ENCODE measurements around the gene RNF168. TPM values are rescaled to one million over a fixed set of nuclear protein-coding genes. Genes with fewer than 3 reads are reported as not detected.
"Not testable (repeated sequence)": the region's sequence is repeated elsewhere in the genome, so short reads cannot be mapped to it uniquely, and the experiment has no call there.

Gene RNF168
- total RNA-seq, 1 experiment from 2014 or later: 35.4 TPM

DNA sequence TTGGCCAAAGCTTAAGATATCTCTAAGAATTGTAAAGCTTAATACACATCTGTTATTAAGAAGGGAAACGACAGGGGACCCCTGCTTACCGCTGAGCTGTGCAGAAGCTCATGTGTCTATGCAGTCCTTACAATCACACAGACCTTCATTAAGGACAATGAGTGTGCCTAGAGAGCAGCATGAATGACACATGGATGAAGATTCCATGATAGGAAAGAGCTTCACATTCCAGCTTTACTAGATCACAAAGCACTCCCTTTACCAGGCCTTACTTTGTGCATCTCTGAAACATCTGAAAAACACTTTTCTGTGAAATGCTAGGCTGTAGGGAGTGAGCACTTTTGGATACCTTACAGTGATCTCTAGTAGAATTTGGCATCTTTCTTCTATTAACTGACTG lies 32.0 kb downstream of the RNF168 start:
- no peaks in the 10 kb centered on the region; the same call in 1 of the 2 replicates for H3K4me1 ChIP-seq (ENCODE audit: low read length)
- no peak overlapping the region for H3K4me2 ChIP-seq (ENCODE audit: low read depth, low read length, poor library complexity, severe bottlenecking)
- peaks cover 71% of the 10 kb centered on the region for H3K36me3 ChIP-seq (ENCODE audit: insufficient read depth, low read length)
- H2AFZ ChIP-seq (ENCODE audit: low read length): no peak overlapping the region
- H3K27ac ChIP-seq (ENCODE audit: low read length): no peak overlapping the region
- H3K9ac ChIP-seq (ENCODE audit: low read length): no peak overlapping the region
- no peaks in the 10 kb centered on the region for H4K20me1 ChIP-seq (ENCODE audit: insufficient read depth, low read depth, low read length)
- H3K4me3 ChIP-seq (ENCODE audit: low read length): no peak overlapping the region
- H3K9me2 ChIP-seq (replicated peaks; ENCODE audit: insufficient read depth, low read length): no peaks in the 10 kb centered on the region
- DNase-seq: no peak
- peaks cover 69% of the 10 kb centered on the region for H3K79me2 ChIP-seq (ENCODE audit: low read length)
- no peaks in the 10 kb centered on the region for H3K27me3 ChIP-seq (ENCODE audit: low read length)
- no peaks in the 10 kb centered on the region for H3K9me3 ChIP-seq (ENCODE audit: low read length)

DNA sequence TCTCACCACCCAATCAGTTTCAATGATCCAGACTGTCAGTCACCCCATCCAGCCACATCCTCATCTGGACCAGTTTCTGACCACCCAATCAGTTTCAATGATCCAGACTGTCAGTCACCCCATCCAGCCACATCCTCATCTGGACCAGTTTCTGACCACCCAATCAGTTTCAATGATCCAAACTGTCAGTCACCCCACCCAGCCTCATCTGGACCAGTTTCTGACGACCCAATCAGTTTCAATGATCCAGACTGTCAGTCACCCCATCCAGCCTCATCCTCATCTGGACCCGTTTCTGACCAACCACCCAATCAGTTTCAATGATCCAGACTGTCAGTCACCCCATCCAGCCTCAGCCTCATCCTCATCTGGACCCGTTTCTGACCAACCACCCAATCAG lies 33.4 kb downstream of the RNF168 start:
- H3K27me3 ChIP-seq (ENCODE audit: low read length); H3K27ac ChIP-seq (ENCODE audit: low read length); H3K4me2 ChIP-seq (ENCODE audit: low read depth, low read length, poor library complexity, severe bottlenecking); DNase-seq; H3K9me3 ChIP-seq (ENCODE audit: low read length); H3K4me3 ChIP-seq (ENCODE audit: low read length); H3K9me2 ChIP-seq (replicated peaks; ENCODE audit: insufficient read depth, low read length); H3K4me1 ChIP-seq (ENCODE audit: low read length); H4K20me1 ChIP-seq (ENCODE audit: insufficient read depth, low read depth, low read length); H2AFZ ChIP-seq (ENCODE audit: low read length); H3K9ac ChIP-seq (ENCODE audit: low read length): not testable (repeated sequence)
- Histone ChIP-seq H3K79me2 (ENCODE audit: low read length) (peaks cover 70% of the 10 kb centered on the region), H3K36me3 (ENCODE audit: insufficient read depth, low read length) (peaks cover 66% of the 10 kb centered on the region)

DNA sequence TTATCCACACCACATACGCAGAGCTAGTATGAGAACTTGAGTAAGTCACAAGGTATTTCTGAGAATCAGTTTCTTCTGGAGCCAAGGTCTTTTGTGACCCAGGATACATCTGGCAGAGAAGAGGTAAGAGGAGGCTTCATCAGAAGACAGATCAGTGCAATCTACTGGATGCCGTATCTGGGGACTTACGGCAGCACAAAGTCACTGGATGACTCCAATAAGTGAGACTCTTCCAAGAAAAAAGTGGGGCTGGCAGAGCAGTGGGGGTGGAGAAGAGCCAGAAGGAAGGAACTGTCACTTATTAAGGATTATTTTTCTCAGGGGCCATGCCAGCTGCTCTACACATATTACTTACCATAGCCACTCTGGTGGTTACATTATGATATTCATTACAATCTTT lies 39.8 kb downstream of the RNF168 start:
- no peak for DNase-seq
- peaks cover 24% of the 10 kb centered on the region for H3K79me2 ChIP-seq (ENCODE audit: low read length)
- no peak overlapping the region for H3K27ac ChIP-seq (ENCODE audit: low read length)
- no peak overlapping the region for H2AFZ ChIP-seq (ENCODE audit: low read length)
- no peaks in the 10 kb centered on the region for H3K27me3 ChIP-seq (ENCODE audit: low read length)
- peaks cover 18% of the 10 kb centered on the region for H3K36me3 ChIP-seq (ENCODE audit: insufficient read depth, low read length)
- peaks cover 3% of the 10 kb centered on the region; the same call in 1 of the 2 replicates for H3K9me2 ChIP-seq (replicated peaks; ENCODE audit: insufficient read depth, low read length)
- no peak overlapping the region for H3K4me3 ChIP-seq (ENCODE audit: low read length)
- no peaks in the 10 kb centered on the region for H4K20me1 ChIP-seq (ENCODE audit: insufficient read depth, low read depth, low read length)
- H3K4me2 ChIP-seq (ENCODE audit: low read depth, low read length, poor library complexity, severe bottlenecking): no peak overlapping the region
- no peak overlapping the region for H3K9ac ChIP-seq (ENCODE audit: low read length)
- no peaks in the 10 kb centered on the region for H3K4me1 ChIP-seq (ENCODE audit: low read length)
- H3K9me3 ChIP-seq (ENCODE audit: low read length): no peaks in the 10 kb centered on the region

DNA sequence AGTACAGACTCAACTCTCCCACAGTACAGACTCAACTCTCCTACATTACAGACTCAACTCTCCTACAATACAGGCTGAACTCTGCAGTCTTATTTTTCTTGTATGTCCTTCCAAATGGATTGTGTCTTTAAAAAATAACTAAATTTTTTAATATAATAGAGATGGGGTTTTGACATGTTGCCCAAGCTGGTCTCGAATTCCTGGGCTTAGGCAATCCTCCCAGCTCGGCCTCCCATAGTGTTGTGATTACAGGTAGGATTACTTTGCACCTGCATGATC lies 40.2 kb downstream of the RNF168 start:
- H3K9ac ChIP-seq (ENCODE audit: low read length): no peak overlapping the region
- peaks cover 14% of the 10 kb centered on the region for H3K36me3 ChIP-seq (ENCODE audit: insufficient read depth, low read length)
- H3K79me2 ChIP-seq (ENCODE audit: low read length): peaks cover 21% of the 10 kb centered on the region
- no peak overlapping the region for H3K27ac ChIP-seq (ENCODE audit: low read length)
- H3K27me3 ChIP-seq (ENCODE audit: low read length): no peaks in the 10 kb centered on the region
- no peak for DNase-seq
- H4K20me1 ChIP-seq (ENCODE audit: insufficient read depth, low read depth, low read length): no peaks in the 10 kb centered on the region
- peaks cover 3% of the 10 kb centered on the region; the same call in 1 of the 2 replicates for H3K9me2 ChIP-seq (replicated peaks; ENCODE audit: insufficient read depth, low read length)
- no peak overlapping the region for H3K4me2 ChIP-seq (ENCODE audit: low read depth, low read length, poor library complexity, severe bottlenecking)
- H3K4me1 ChIP-seq (ENCODE audit: low read length): no peaks in the 10 kb centered on the region
- H3K4me3 ChIP-seq (ENCODE audit: low read length): no peak overlapping the region
- H3K9me3 ChIP-seq (ENCODE audit: low read length): no peaks in the 10 kb centered on the region
- no peak overlapping the region for H2AFZ ChIP-seq (ENCODE audit: low read length)

DNA sequence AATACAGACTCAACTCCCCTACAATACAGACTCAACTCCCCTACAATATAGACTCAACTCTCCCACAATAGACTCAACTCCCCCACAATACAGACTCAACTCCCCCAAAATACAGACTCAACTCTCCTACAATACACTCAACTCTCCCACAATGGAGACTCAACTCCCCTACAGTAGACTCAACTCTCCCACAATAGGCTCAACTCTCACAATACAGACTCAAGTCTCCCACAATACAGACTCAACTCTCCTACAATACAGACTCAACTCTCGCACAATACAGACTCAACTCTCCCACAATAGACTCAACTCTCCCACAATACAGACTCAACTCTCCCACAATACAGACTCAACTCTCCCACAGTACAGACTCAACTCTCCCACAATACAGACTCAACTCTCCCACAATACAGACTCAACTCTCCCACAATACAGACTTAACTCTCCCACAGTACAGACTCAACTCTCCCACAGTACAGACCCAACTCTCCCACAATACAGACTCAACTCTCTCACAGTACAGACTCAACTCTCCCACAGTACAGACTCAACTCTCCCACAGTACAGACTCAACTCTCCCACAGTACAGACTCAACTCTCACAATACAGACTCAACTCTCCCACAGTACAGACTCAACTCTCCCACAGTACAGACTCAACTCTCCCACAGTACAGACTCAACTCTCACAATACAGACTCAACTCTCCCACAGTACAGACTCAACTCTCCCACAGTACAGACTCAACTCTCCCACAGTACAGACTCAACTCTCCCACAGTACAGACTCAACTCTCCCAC lies 40.7 kb downstream of the RNF168 start:
- Histone ChIP-seq H3K79me2 (ENCODE audit: low read length) (peaks cover 17% of the 10 kb centered on the region), H3K36me3 (ENCODE audit: insufficient read depth, low read length) (peaks cover 10% of the 10 kb centered on the region)
- H2AFZ ChIP-seq (ENCODE audit: low read length); H3K27ac ChIP-seq (ENCODE audit: low read length); H3K9me3 ChIP-seq (ENCODE audit: low read length); H3K4me1 ChIP-seq (ENCODE audit: low read length); H4K20me1 ChIP-seq (ENCODE audit: insufficient read depth, low read depth, low read length); H3K9ac ChIP-seq (ENCODE audit: low read length); H3K4me3 ChIP-seq (ENCODE audit: low read length); H3K27me3 ChIP-seq (ENCODE audit: low read length); H3K9me2 ChIP-seq (replicated peaks; ENCODE audit: insufficient read depth, low read length); DNase-seq; H3K4me2 ChIP-seq (ENCODE audit: low read depth, low read length, poor library complexity, severe bottlenecking): not testable (repeated sequence)

DNA sequence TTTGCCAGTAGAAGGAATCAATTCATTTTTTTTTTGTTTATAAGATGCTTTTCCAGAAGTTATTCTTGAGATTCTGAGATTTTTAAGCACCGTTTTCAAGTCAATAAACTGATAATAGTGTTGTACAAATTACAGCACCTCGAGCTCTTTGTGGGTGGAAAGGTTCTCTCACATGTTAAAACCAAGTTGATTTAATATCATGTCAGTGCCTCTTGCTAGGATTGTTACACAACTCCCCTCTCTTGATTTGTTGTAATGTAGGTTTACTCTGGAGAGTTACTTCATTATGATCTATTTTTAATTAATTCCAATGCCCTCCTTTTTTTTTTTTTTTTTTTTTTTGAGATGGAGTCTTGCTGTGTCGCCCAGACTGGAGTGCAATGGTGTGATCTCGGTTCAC lies 45.5 kb downstream of the RNF168 start:
- Histone ChIP-seq H3K9me3 (ENCODE audit: low read length) (no peaks in the 10 kb centered on the region), H3K9ac (ENCODE audit: low read length) (no peak overlapping the region), H3K27ac (ENCODE audit: low read length) (no peak overlapping the region), H3K4me1 (ENCODE audit: low read length) (no peaks in the 10 kb centered on the region), H4K20me1 (ENCODE audit: insufficient read depth, low read depth, low read length) (no peaks in the 10 kb centered on the region), H3K36me3 (ENCODE audit: insufficient read depth, low read length) (no peaks in the 10 kb centered on the region), H3K4me2 (ENCODE audit: low read depth, low read length, poor library complexity, severe bottlenecking) (no peak overlapping the region), H2AFZ (ENCODE audit: low read length) (no peak overlapping the region), H3K27me3 (ENCODE audit: low read length) (no peaks in the 10 kb centered on the region), H3K79me2 (ENCODE audit: low read length) (no peaks in the 10 kb centered on the region), H3K4me3 (ENCODE audit: low read length) (no peak overlapping the region), H3K9me2 (replicated peaks; ENCODE audit: insufficient read depth, low read length) (peaks cover 3% of the 10 kb centered on the region; the same call in 1 of the 2 replicates)
- no peak for DNase-seq

DNA sequence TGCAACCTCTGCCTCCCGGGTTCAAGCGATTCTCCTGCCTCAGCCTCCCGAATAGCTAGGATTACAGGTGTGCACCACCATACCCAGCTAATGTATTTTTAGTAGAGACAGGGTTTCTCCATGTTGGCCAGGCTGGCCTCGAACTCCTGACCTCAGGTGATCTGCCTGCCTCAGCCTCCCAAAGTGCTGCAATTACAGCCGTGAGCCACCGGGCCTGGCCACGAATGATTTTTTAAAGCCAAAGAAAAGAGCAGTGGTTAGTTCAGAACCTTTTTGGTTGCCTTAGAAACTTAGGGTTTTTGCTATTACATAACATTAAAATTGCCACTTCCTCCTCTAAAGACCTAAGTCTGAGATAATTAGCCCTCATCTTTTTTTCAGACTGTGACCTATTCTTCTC lies 46.1 kb downstream of the RNF168 start:
- not testable (repeated sequence) for H3K36me3 ChIP-seq (ENCODE audit: insufficient read depth, low read length); H3K4me3 ChIP-seq (ENCODE audit: low read length); H3K4me2 ChIP-seq (ENCODE audit: low read depth, low read length, poor library complexity, severe bottlenecking); H3K27me3 ChIP-seq (ENCODE audit: low read length); H4K20me1 ChIP-seq (ENCODE audit: insufficient read depth, low read depth, low read length); H3K79me2 ChIP-seq (ENCODE audit: low read length); H3K27ac ChIP-seq (ENCODE audit: low read length); H3K9me3 ChIP-seq (ENCODE audit: low read length); H3K9me2 ChIP-seq (replicated peaks; ENCODE audit: insufficient read depth, low read length); H3K9ac ChIP-seq (ENCODE audit: low read length); H2AFZ ChIP-seq (ENCODE audit: low read length); H3K4me1 ChIP-seq (ENCODE audit: low read length)
- peak; percentile 58 for DNase-seq

DNA sequence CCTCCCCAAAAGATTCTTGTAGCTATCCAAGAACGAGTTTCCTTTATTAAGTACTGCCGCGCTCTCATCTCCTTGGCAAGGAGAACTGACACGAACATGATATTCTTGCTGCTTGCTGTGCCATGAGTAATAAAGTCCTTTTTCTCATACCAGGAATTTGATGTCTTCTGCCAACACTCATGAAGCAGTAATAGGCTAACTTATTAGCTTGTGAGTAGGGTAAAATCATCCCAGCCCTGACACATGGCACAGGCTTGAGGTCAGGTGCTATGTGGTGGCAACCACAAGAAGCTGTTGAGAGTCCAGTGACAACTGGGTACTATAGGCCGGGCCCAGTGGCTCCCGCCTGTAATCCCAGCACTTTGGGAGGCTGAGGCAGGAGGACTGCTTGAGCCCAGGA lies 48.6 kb downstream of the RNF168 start:
- DNase-seq: no peak
- no peaks in the 10 kb centered on the region for H3K79me2 ChIP-seq (ENCODE audit: low read length)
- H4K20me1 ChIP-seq (ENCODE audit: insufficient read depth, low read depth, low read length): no peaks in the 10 kb centered on the region
- H3K27me3 ChIP-seq (ENCODE audit: low read length): no peaks in the 10 kb centered on the region
- H3K27ac ChIP-seq (ENCODE audit: low read length): no peak overlapping the region
- no peak overlapping the region for H3K4me3 ChIP-seq (ENCODE audit: low read length)
- H3K4me2 ChIP-seq (ENCODE audit: low read depth, low read length, poor library complexity, severe bottlenecking): no peak overlapping the region
- H3K36me3 ChIP-seq (ENCODE audit: insufficient read depth, low read length): no peaks in the 10 kb centered on the region; the same call in 1 of the 2 replicates
- H2AFZ ChIP-seq (ENCODE audit: low read length): no peak overlapping the region
- no peaks in the 10 kb centered on the region for H3K4me1 ChIP-seq (ENCODE audit: low read length)
- no peaks in the 10 kb centered on the region for H3K9me2 ChIP-seq (replicated peaks; ENCODE audit: insufficient read depth, low read length)
- no peak overlapping the region for H3K9ac ChIP-seq (ENCODE audit: low read length)
- H3K9me3 ChIP-seq (ENCODE audit: low read length): no peaks in the 10 kb centered on the region
